ENCODE results near the gene MEGF11.

GRCh38 chr15:65917936-65918335 lies 335.6 kb downstream of the MEGF11 start:
- TF ChIP-seq CTCF (IDR thresholded peaks at IDR 0.05) = no peak
- TF ChIP-seq POLR2A (IDR thresholded peaks at IDR 0.05) = no peak
- no peak for TF ChIP-seq EP300 (IDR thresholded peaks at IDR 0.05)
